Brain microvascular endothelial cell (primary cell): ENCODE measurements around the gene CST4.
A peak's percentile ranks its signal among the peaks of the same experiment; 100 is the strongest.

Experiments
- DNase-seq: peaks from one replicate; pipeline ENCODE4 v3.0.0-alpha.2; 2020
- H3K27ac ChIP-seq: fragments of 250-450 bp; sonication (Bioruptor Pico); 2 replicates; pipeline ENCODE4 v1.5.1; 2020; ENCODE audit warnings: mild to moderate bottlenecking, moderate library complexity
- H3K27me3 ChIP-seq: fragments of 250-450 bp; sonication (Bioruptor Pico); replicated peaks from 2 replicates; pipeline ENCODE4 v1.5.1; 2020; ENCODE audit warnings: mild to moderate bottlenecking
- H3K36me3 ChIP-seq: fragments of 250-450 bp; sonication (Bioruptor Pico); replicated peaks from 2 replicates; pipeline ENCODE4 v1.5.1; 2020; ENCODE audit warnings: mild to moderate bottlenecking
- H3K4me3 ChIP-seq: 2 replicates; pipeline ENCODE4 v1.5.1; 2011; ENCODE audit warnings: low read depth, mild to moderate bottlenecking, control low read depth, low read length, moderate library complexity
- in situ Hi-C: cut with HindIII; loops from 2 replicates; pipeline ENCODE4 v1.10.0; 2017; ENCODE audit warnings: low sequenced_read_pairs, low pct_ligation_motif_present
- TF ChIP-seq, protein P1 (sequence below): IDR thresholded peaks from 2 replicates; pipeline ENCODE4 v1.5.1; 2011; ENCODE audit warnings: low read depth, mild to moderate bottlenecking, moderate library complexity, low read length, control low read depth, inconsistent platforms; ENCODE audit errors: missing control alignments

Gene CST4

DNA sequence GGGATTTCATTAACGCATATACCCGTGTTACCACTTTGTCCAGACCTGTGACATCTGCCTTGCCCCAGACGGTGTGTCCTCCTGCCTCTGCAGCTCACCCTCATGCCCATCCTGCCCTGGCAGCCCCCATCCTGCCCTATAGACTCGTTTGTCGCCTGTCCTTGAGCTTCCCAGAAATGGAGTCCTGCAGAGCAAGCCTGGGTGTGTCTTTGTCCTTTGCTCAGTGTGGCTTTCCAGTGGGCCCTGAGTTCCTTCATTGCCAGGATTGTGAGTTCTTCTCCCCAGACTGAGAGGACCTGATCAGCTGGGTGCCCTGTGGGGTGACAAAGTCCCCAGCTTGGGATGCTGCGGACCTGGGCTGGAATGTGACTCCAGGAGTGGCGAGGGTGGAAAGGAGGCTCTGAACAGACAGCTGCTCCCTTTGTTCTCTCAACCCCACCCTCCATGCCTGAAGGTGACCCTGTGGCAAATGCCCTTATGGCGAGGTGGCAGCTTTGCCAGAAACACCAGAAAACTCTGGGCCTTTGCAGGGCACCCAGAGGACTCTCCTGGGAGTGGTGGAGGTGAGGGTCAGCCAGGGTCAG, 48.7 kb downstream of the CST4 start:
- Histone ChIP-seq H3K4me3 (no peak overlapping the region), H3K36me3 (peaks cover 4% of the 10 kb centered on the region), H3K27ac (no peak overlapping the region), H3K27me3 (no peaks in the 10 kb centered on the region)
- TF ChIP-seq, protein P1, sequence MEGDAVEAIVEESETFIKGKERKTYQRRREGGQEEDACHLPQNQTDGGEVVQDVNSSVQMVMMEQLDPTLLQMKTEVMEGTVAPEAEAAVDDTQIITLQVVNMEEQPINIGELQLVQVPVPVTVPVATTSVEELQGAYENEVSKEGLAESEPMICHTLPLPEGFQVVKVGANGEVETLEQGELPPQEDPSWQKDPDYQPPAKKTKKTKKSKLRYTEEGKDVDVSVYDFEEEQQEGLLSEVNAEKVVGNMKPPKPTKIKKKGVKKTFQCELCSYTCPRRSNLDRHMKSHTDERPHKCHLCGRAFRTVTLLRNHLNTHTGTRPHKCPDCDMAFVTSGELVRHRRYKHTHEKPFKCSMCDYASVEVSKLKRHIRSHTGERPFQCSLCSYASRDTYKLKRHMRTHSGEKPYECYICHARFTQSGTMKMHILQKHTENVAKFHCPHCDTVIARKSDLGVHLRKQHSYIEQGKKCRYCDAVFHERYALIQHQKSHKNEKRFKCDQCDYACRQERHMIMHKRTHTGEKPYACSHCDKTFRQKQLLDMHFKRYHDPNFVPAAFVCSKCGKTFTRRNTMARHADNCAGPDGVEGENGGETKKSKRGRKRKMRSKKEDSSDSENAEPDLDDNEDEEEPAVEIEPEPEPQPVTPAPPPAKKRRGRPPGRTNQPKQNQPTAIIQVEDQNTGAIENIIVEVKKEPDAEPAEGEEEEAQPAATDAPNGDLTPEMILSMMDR: no peak
- DNase-seq: no peak
- in situ Hi-C loops: no loop called here

DNA sequence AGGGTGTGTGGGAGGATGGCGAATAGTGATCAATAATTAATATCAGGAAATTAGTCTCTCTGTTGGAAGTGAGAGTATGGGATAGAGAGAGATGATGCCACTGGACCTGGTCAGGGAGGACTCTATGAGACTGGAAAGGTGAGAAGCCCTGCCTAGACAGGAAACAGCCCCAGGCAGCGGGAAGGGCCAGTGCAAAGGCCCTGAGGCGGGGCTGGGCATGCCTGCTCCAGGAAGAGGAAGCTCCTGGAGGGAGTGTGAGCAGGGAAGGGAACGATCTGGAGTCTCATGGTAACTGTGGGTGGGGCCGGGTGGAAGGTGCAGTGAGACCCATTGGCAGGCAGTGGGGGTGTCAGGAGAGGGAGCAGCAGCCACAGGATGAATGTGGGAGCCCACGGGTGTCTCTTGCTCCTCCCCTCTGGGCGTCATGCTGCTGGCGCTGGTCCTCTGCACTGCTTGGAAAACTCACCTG, 49.3 kb downstream of the CST4 start:
- peaks cover 4% of the 10 kb centered on the region for H3K36me3 ChIP-seq
- TF ChIP-seq, protein P1: no peak
- H3K27ac ChIP-seq: no peak overlapping the region
- no peaks in the 10 kb centered on the region for H3K27me3 ChIP-seq
- no peak overlapping the region for H3K4me3 ChIP-seq
- DNase-seq: no peak
- in situ Hi-C loops: no loop called here

DNA sequence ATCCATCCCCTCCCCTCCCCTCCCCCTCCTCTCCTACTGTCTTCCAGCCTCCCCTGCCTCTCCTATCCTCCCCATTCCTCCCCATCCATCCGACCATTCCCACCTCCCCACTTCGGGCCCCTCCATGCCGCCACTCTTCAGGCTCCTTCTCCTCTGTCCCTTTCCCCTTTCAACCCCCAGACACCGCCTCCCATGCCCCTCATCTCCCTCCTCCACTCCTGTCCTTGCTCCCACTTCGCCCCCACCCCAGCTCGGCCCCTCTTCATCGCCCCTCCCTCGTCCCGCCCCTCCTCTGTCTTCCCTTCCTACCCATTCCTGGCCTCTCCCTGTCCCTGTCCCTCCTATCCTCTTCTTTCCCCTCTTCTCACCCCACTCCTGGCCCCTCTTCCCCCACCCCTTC, 50.5 kb downstream of the CST4 start:
- Histone ChIP-seq H3K36me3 (peaks cover 13% of the 10 kb centered on the region), H3K4me3 (no peak overlapping the region), H3K27ac (no peak overlapping the region), H3K27me3 (no peaks in the 10 kb centered on the region)
- TF ChIP-seq, protein P1: no peak
- no peak for DNase-seq
- in situ Hi-C loops: no loop called here

DNA sequence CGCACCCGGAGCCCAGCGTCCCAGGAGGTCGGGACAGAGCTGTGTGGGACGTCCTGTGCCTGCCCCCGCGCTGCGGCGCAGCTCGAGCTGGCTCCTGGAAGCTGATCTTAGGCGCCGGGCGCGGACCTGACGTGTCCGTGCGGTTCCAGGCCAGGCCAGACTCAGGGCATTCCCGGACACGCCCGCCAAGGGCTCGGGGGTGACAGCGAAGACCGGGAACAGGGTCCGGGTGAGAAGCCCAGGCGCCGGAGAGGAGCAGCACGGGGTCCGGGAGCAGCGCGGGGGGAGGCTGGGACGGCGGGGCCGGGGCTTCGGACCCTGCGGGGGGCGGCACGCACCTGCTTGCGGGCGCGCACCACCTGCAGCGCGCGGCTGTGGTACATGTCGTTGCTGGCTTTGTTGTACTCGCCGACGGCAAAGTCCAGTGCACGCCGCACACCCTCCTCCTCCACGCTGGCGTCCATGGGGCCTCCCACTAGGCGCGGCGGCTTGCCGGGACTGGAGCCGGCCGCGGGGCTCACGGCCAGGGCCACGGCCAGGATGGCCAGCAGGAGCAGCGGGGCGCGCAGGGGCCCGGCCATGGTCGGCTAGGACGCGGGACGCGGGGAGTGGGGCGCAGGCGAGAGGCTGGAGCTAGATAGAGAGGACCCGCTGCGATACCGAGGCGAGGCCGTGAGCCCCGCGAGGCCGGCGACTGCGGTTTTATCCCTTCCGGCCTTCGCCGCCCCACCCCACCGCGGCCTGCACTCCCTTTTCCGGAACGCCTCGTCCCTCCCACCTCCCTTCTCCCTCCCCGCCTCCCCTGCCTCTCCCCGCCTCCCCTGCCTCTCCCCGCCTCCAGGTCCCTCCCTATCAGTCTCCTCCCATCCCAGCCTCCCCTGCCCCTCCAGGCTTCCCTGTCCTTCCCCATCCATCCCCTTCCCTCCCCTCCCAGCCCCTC, 51.3 kb downstream of the CST4 start, which contains the start of gene CST3:
Gene CST3, minus strand, starts transcription at position 674 of the 940 bp plus-strand sequence. Its CDS starts 93 bp downstream, at position 581.
- in situ Hi-C loops: no loop called here

DNA sequence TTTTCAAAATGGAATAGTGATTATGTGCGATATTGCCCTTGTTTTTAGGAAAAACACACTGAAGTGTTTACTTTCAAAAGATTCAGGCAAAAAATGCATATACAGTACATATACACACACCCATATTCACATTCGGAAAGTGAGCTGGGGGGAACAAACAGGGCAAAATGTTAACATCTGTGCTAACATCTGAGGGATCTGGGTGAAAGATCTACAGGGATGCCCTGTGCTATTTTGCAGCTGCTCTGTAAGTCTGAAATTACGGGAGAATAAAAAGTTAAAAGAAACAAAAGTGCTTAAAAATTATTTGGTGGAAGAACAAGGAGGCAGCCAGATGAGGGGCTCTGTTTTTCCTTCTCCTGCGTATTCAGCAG, 51.9 kb downstream of the CST4 start:
- Histone ChIP-seq H3K4me3 (peak overlapping the region; percentile 76), H3K27ac (peak overlapping the region; percentile 90), H3K36me3 (peaks cover 25% of the 10 kb centered on the region), H3K27me3 (no peaks in the 10 kb centered on the region)
- no peak for DNase-seq
- in situ Hi-C loops: no loop called here
- TF ChIP-seq, protein P1: no peak

More for the DNA sequence above, 51.3 kb downstream of the CST4 start, which contains the start of gene CST3:
- peak; percentile 84 for DNase-seq
- Histone ChIP-seq H3K4me3 (peak within 1 kb of the TSS; percentile 76), H3K36me3 (peaks cover 20% of the 10 kb centered on the region), H3K27ac (peak within 1 kb of the TSS; percentile 90), H3K27me3 (no peaks in the 10 kb centered on the region)
- TF ChIP-seq, protein P1: no peak
